ENCODE measurements around the gene ANTXRL.
"Not testable (repeated sequence)": the region's sequence is repeated elsewhere in the genome, so short reads cannot be mapped to it uniquely, and the experiment has no call there.

ANTXRL gene

GRCh38 chr10:46296641-46297141 is 9.9 kb downstream of the ANTXRL start:
- no peak for DNase-seq

DNA sequence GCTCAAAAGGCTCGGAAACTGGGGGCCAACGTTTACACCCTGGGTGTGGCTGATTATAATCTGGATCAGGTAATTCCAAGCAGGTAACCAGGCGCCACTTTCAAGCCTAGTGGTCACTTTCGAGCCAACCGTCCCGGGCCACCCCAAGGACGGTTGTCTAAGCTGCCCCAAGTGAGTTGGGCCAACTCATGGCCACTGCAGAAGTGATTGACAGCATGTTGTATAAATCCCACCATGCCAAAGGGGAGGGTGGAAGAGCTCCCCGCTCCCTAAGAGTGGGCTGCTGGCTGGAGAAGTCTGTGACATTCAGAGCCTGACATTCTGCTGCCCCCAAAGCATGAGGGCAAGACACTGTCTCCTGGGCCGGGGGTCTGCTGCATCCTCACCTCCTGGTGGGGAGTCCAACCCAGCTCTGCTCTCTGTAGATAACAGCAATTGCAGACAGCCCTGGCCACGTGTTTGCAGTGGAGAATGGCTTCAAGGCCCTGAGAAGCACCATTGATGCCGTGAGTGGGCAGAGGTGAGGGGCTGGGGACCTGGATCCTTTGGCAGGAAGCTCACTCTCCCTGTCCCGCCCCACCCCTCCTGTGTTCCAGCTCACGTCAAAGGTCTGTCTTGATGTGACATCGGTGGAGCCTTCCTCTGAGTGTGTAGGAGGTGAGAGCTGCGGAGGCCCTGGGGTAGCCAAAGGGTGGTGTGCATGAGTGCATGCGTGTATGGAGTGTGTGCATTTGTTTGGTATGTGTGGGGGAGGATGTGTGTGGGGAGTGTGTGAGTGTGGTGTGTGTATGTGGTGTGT is 10.8 kb downstream of the ANTXRL start:
- DNase-seq, result no peak

DNA sequence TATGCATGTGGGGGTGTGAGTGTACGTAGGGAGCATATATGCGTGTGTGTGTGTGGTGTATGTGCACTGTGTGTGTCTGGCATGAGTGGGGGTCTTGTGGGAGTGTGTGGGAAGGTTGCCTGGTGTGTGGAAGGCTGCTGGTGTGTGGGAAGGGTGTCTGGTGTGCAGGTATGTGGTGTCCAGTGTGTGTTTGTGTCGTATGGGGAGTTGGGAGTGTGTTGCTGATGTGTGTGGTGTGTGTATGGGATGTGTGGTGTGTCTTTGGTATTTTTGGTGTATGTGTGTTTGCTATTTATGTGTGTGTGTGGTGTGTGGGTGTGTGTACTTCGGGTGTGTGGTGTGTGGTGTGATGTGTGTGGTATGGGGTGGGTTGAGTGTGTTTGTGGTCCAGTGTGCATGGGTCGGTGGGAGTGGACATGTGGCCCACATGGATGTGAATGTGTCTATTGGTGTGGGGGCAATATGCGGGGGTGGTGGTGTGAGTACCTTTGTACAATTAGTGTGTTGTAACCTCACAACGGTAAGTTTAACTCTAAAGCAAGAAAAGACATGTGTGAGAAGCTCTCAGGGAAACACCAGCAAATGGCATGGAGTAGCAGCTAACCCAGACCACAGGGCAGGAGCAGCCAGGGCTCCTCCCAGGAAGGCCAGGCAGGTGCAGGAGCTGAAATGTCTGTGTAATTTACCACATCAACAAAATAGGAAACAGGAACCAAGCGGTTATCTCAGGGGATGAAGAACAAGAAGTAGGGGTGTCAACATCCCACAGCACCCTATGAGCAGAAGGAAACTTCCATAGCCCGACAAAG is 11.9 kb downstream of the ANTXRL start:
- no peak for DNase-seq

GRCh38 chr10:46299286-46299535 is 12.4 kb downstream of the ANTXRL start:
- DNase-seq, result no peak

DNA sequence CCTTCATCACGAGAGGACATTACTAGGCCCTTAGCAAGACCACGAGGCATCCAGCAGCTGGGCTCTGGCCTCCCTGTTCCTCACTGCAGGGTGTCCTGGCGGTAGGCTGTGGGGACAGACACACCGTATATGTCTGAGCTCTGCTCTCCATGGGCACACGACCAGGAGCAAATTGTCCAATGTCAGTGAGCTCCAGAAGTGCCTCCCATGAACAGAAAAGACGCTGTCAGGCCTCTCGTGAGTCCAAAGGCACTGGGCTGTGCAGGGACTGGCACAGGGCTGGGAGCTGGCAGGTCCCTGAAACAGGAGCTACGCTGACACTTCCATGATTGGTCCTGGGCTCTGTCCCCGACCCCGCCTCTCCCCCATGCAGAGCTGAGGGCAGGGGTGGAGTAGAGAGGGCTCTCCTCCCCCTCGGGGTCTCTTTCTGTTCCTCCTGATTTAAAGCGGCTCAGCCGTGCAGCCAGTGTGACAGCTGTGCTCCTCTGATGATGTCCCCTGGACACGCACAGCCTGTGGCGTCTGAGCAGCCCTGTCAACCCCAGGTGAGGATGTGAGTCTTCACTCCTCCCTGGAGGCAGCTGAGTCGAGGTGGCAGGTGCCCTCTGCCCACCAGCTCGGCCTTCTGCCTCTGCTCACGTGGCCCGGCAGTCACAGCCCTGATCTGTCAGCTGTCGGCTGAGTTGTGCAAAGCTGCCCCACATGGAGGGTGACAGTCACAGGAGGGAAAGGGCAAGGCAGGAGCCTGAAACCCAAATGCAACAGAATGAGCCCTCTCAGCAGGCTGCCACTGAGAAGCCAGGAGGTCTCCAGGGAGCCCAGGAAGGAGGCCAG is 13.0 kb downstream of the ANTXRL start:
- no peak for DNase-seq

- DNase-seq, result not testable (repeated sequence)
Measured at GRCh38 chr10:46300370-46300711, 13.5 kb downstream of the ANTXRL start.

DNA sequence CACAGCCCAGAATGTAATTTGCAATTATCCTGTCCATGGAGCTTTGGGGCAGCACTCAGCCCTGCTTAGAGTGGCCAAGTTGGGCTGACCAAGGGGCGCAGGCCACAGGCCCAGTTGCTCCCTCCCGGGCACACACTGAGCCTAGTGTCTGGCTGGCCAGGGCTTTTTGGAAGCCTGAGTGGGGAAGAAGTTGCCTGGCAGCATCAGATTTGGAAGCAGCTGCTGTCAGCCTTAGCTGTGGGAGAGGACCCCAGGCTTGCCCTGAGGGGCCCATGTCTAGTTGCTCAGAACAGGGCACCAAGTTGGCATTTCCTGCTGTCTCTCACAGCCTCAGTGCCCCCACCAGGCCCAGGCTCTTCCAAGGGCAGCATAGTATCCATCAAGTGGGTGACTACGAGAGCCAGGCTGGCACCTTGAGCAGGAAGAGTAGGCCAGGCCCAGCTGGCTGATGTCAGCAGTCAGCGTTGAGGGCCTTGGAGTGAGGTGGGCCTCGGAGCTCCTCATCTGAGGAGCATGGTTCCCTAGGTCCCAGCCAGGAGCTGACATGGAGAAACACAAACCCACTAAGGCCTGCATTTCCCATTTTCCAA is 14.4 kb downstream of the ANTXRL start:
- DNase-seq, result no peak

GRCh38 chr10:46301721-46302479 is 15.1 kb downstream of the ANTXRL start:
- no peak for DNase-seq

DNA sequence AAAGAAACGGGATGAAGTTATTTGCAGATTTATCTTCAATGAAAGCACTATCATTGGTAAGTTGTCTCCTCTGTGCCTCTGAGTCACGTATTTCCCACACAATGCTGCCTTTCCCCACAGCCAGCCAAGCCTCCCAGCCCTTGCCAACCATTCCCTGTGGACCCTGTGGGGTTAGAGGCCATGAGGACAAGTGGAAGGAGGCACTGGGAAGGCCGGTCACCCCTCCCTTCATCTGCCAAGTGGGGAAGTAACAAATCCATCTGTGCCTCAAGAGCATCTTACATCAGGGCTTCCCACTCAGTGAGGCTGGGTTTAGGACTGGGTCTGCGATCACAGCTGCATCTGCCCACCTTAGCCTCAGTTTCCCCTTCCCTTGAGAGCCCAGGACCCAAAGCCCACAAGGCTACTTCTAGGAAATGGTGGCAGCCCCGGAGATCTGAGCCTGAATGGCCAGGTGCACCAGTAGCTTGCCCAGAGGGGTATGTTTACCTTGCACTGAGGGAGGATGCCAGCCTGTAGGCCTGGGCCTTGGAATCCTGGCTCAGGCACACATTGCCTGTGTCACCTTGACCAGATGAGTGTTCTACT is 16.1 kb downstream of the ANTXRL start:
- not testable (repeated sequence) for DNase-seq

DNA sequence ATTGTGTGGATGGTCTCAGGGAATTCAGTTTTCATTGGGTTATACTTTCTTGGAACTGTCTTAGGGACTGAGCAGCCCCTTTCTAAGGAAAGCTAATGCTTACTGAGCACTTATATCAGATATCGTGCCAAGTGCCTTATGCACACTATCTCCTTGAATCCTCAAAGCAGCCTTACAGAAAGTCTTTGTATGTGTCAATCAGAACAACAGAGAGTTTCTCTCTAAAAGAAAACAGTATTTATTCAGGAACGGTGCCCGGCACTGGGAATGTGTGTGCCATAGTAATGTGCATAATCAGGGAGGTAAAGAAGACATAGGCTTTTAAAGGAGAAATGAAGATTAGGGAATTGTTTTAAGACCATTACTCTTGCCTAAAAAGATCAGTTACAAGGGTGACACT is 17.3 kb downstream of the ANTXRL start:
- no peak for DNase-seq

DNA sequence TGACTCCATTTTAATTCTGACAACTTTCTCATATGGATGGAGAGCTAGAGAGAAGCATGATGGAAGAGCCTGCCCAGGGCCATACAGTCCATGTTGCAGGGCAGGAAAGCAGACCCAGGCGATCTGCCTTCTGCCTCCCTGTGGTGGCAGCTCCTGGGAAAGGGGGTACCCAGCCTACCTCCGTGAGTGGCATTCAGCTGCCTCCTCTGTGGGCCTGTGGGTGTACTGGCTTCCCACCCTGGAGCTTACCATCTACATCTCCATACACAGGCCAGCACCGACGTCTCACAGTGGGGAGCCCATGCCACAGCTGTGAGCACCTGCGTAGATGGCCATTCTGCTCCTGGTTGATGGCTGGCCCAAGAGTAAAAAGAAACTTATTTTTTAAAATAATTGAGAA is 17.9 kb downstream of the ANTXRL start:
- DNase-seq, result not testable (repeated sequence)

DNA sequence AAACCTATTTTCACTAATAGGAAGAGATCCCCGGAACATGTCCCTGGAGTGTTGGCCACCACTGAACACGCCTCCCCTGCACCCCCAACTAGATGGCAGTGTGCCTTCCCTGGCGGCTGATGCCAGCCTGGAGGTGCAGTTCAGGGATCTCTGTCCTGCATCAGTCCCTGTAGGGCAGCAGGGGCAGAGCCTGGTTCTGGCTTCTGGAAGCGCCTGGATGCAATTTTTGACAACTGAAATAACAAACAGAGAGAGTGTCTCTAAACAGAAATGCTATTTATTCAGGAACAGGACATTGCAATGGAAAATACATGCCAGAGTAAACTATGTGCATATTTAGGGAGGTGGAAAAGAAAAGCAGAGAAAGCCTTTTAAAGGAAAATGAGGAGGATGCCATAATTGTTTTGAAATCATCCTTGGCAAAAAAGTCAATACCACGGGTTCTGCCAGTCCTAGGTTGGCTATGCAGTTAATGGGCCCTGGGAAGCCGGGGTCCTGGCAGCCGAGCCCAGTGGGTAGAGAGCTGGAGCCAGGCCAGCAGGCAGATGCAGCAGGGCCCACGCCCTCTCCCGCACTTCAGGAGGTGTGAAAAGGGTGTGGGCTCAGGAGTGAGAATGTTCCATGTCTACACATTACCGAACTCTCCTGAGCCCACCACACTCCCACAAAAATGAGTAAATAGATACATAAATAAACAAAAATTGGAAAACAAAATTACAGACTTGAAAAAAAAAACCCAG is 18.5 kb downstream of the ANTXRL start:
- no peak for DNase-seq

GRCh38 chr10:46305986-46306385 is 19.2 kb downstream of the ANTXRL start:
- DNase-seq, result no peak

- no peak for DNase-seq
Measured at GRCh38 chr10:46306516-46307184, 19.9 kb downstream of the ANTXRL start.

GRCh38 chr10:46307281-46308112 is 20.7 kb downstream of the ANTXRL start:
- DNase-seq, result no peak

DNA sequence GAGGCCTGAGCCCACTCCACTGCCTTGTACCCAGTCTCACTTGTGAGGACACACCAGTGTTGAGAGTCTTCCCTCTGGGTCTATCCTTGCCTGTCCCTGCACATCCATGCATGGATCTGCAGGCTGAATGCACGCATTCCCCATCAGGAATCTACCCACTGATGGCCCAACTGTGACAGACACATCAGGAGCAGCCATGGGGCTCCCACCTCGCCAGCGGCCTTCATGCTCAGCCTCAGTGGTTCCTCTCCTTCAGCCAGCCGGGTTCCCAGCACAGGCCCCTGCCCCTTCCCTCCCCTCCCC is 21.3 kb downstream of the ANTXRL start:
- DNase-seq, result no peak

- no peak for DNase-seq
Measured at GRCh38 chr10:46308666-46309450, 22.1 kb downstream of the ANTXRL start.

GRCh38 chr10:46309511-46310142 is 22.8 kb downstream of the ANTXRL start:
- DNase-seq, result no peak

- DNase-seq, result no peak
Measured at GRCh38 chr10:46310143-46310514, 23.3 kb downstream of the ANTXRL start.

Data from NCI-H1436 treated with DMSO at 0.1 percent for 48 hours (cell line).